CD4-positive, alpha-beta T cell (primary cell): ENCODE data around the gene OR7C1. TPM values are rescaled to one million over a fixed set of nuclear protein-coding genes. Genes with fewer than 3 reads are reported as not detected.
"Not testable (repeated sequence)": the region's sequence is repeated elsewhere in the genome, so short reads cannot be mapped to it uniquely, and the experiment has no call there.

Experiments used
- ATAC-seq: fragments of 200-7000 bp; cut with Tn5 transposase; one replicate; pipeline ENCODE4 v1.10.0; 2022; ENCODE audit warnings: mild to moderate bottlenecking; ENCODE audit not compliant: poor library complexity
- CTCF ChIA-PET: fragments of 350-600 bp; sonication (Branson Sonifier 250); formaldehyde crosslinking; loops from one replicate; lab custom pipeline; 2021; ENCODE audit warnings: antibody characterized with exemption, inconsistent platforms; lab: Charles Lee
- POLR2A ChIA-PET: fragments of 350-600 bp; sonication (Branson Sonifier 250); formaldehyde crosslinking; loops from one replicate; lab custom pipeline; 2021; ENCODE audit warnings: antibody characterized with exemption, inconsistent platforms; lab: Charles Lee
- DNase-seq, 14 experiments: peaks; one replicate each; pipeline ENCODE4 v3.0.0-alpha.2; 2013 to 2020; ENCODE audit warnings: mixed read lengths in 2 of 14
- H3K27ac ChIP-seq, 2 donors: one replicate each; pipeline versions ENCODE4 v1.5.1 to v1.7.0; 2013; ENCODE audit warnings: low read length in 2 of 2, low read depth in 1 of 2, mild to moderate bottlenecking in 1 of 2
- H3K27me3 ChIP-seq, 2 experiments: 1 replicate in 1 of 2; 2 replicates in 1 of 2; pipeline versions ENCODE4 v1.6.1 to v1.7.0; 2013; ENCODE audit warnings: low read length in 2 of 2, control low read depth in 1 of 2, mild to moderate bottlenecking in 1 of 2, moderate library complexity in 1 of 2; ENCODE audit not compliant: insufficient read depth in 2 of 2, control insufficient read depth in 1 of 2
- H3K36me3 ChIP-seq: one replicate; pipeline ENCODE4 v1.6.1; 2013; ENCODE audit warnings: low read length, control low read depth; ENCODE audit not compliant: insufficient read depth
- H3K4me1 ChIP-seq: one replicate; pipeline ENCODE4 v1.6.1; 2013; ENCODE audit warnings: low read length, control low read depth; ENCODE audit not compliant: insufficient read depth
- H3K4me3 ChIP-seq: one replicate; pipeline ENCODE4 v1.5.1; 2013; ENCODE audit warnings: mild to moderate bottlenecking, low read length, moderate library complexity
- H3K9me3 ChIP-seq, 2 experiments: 1 replicate in 1 of 2; 2 replicates in 1 of 2; pipeline versions ENCODE4 v1.6.1 to v1.7.0; 2013; ENCODE audit warnings: low read length in 2 of 2, mild to moderate bottlenecking in 2 of 2, control low read depth in 1 of 2, moderate library complexity in 1 of 2; ENCODE audit not compliant: control insufficient read depth in 1 of 2, insufficient read depth in 1 of 2
- H3K27ac Mint-ChIP-seq: one replicate; pipeline ENCODE4 v1.8.0; 2020; ENCODE audit warnings: mixed read lengths
- H3K27me3 Mint-ChIP-seq: one replicate; pipeline ENCODE4 v1.8.0; 2021; ENCODE audit warnings: mixed read lengths
- H3K36me3 Mint-ChIP-seq: one replicate; pipeline ENCODE4 v1.8.0; 2021; ENCODE audit warnings: low read depth, mixed read lengths
- H3K4me1 Mint-ChIP-seq: one replicate; pipeline ENCODE4 v1.8.0; 2021; ENCODE audit warnings: low read depth, mixed read lengths
- H3K4me3 Mint-ChIP-seq: one replicate; pipeline ENCODE4 v1.8.0; 2020; ENCODE audit warnings: mild to moderate bottlenecking, mixed read lengths
- H3K9me3 Mint-ChIP-seq: one replicate; pipeline ENCODE4 v1.8.0; 2020; ENCODE audit warnings: mixed read lengths
- CTCF ChIP-seq: fragments of 200-600 bp; IDR thresholded peaks from one replicate; pipeline ENCODE4 v1.8.0; 2022; ENCODE audit warnings: antibody characterized with exemption, mild to moderate bottlenecking
- intact Hi-C, 2 experiments: fragments of 100-400 bp; cut with DNase I in 1 of 2; cut with micrococcal nuclease in 1 of 2; formaldehyde crosslinking; loops; one replicate each; pipeline versions ENCODE4 v1.15.1 to v1.9.0; 2023 to 2025; cut with DNase I, micrococcal nuclease
- total RNA-seq, 174 experiments: library from RNA in 2 of 174; stranded (reverse) in 2 of 174; gene quantifications; one replicate each; pipeline ENCODE4 v1.2.3 and lab custom pipeline; 2021 to 2026

Gene OR7C1
- total RNA-seq, 2 experiments from 2014 or later = not detected

GRCh38 chr19:14774373-14774772 lies 60.6 kb downstream of the OR7C1 start:
- Mint-ChIP-seq H3K27ac (no peak overlapping the region), H3K27me3 (peaks cover 54% of the 10 kb centered on the region), H3K36me3 (no peaks in the 10 kb centered on the region), H3K4me1 (peaks cover 12% of the 10 kb centered on the region), H3K9me3 (no peaks in the 10 kb centered on the region), H3K4me3 (no peak overlapping the region)
- Histone ChIP-seq H3K27me3 (peaks cover 25 to 28% of the 10 kb centered on the region in 2 experiments), H3K4me1 (peaks cover 17% of the 10 kb centered on the region), H3K36me3 (no peaks in the 10 kb centered on the region), H3K4me3 (no peak overlapping the region), H3K27ac (no peak overlapping the region), H3K9me3 (peaks cover 0 to 3% of the 10 kb centered on the region in 2 experiments)
- ChIA-PET CTCF (no interaction called here), POLR2A (no interaction called here)
- TF ChIP-seq CTCF = no peak
- ATAC-seq = no peak
- no peak for DNase-seq
- intact Hi-C loops = no loop called here

GRCh38 chr19:14773722-14774121 lies 61.3 kb downstream of the OR7C1 start:
- not testable (repeated sequence) for H3K4me3 Mint-ChIP-seq

GRCh38 chr19:14772995-14773394 lies 62.0 kb downstream of the OR7C1 start:
- H3K36me3 ChIP-seq = no peaks in the 10 kb centered on the region
- H3K4me3 ChIP-seq = no peak overlapping the region
- POLR2A ChIA-PET = no interaction called here
- Mint-ChIP-seq H3K27me3 (peaks cover 45% of the 10 kb centered on the region), H3K27ac (no peak overlapping the region), H3K36me3 (no peaks in the 10 kb centered on the region), H3K4me1 (peaks cover 12% of the 10 kb centered on the region), H3K4me3 (no peak overlapping the region), H3K9me3 (no peaks in the 10 kb centered on the region)
- intact Hi-C loops = loop anchor here in 1 of 2 experiments (2.0 kb wide), 1 partner anchor 52 kb away; no protein-coding TSS in a partner anchor
- no peak overlapping the region for H3K27ac ChIP-seq
- ATAC-seq (no peak), DNase-seq (no peak)
- peaks cover 0 to 4% of the 10 kb centered on the region in 2 experiments for H3K9me3 ChIP-seq
- CTCF ChIA-PET = no interaction called here
- H3K4me1 ChIP-seq = peaks cover 17% of the 10 kb centered on the region
- peaks cover 18 to 22% of the 10 kb centered on the region in 2 experiments for H3K27me3 ChIP-seq
- no peak for TF ChIP-seq CTCF

More at GRCh38 chr19:14773722-14774121, 61.3 kb downstream of the OR7C1 start:
- H3K9me3 ChIP-seq, ATAC-seq, H3K36me3 ChIP-seq, H3K36me3 Mint-ChIP-seq, H3K27ac ChIP-seq, DNase-seq, CTCF ChIA-PET, H3K9me3 Mint-ChIP-seq, POLR2A ChIA-PET, H3K27ac Mint-ChIP-seq, H3K4me3 ChIP-seq: not testable (repeated sequence)
- Histone ChIP-seq H3K4me1 (peaks cover 17% of the 10 kb centered on the region), H3K27me3 (peaks cover 22 to 25% of the 10 kb centered on the region in 2 experiments)
- intact Hi-C loops = loop anchor here in 1 of 2 experiments (2.0 kb wide), 1 partner anchor 51 kb away; no protein-coding TSS in a partner anchor
- Mint-ChIP-seq H3K27me3 (peaks cover 48% of the 10 kb centered on the region), H3K4me1 (peaks cover 12% of the 10 kb centered on the region)

GRCh38 chr19:14772467-14772866 lies 62.5 kb downstream of the OR7C1 start:
- no peak for TF ChIP-seq CTCF
- no peak overlapping the region for H3K27ac Mint-ChIP-seq
- H3K4me3 Mint-ChIP-seq = no peak overlapping the region
- Histone ChIP-seq H3K27me3 (peaks cover 18 to 22% of the 10 kb centered on the region in 2 experiments), H3K9me3 (peaks cover 0 to 6% of the 10 kb centered on the region in 2 experiments), H3K27ac (no peak overlapping the region), H3K4me1 (peaks cover 17% of the 10 kb centered on the region), H3K4me3 (no peak overlapping the region), H3K36me3 (no peaks in the 10 kb centered on the region)
- no peaks in the 10 kb centered on the region for H3K9me3 Mint-ChIP-seq
- POLR2A ChIA-PET = no interaction called here
- DNase-seq (no peak), ATAC-seq (no peak)
- peaks cover 12% of the 10 kb centered on the region for H3K4me1 Mint-ChIP-seq
- CTCF ChIA-PET = no interaction called here
- H3K27me3 Mint-ChIP-seq = peaks cover 40% of the 10 kb centered on the region
- intact Hi-C loops = loop anchor here in 1 of 2 experiments (2.0 kb wide), 1 partner anchor 52 kb away; no protein-coding TSS in a partner anchor
- no peaks in the 10 kb centered on the region for H3K36me3 Mint-ChIP-seq
